SIG-M5 treated with dmso at 0.1 percent for 504 hours (cell line): Measurements from ENCODE around the gene SRGAP2C.
"Not testable (repeated sequence)": the region's sequence is repeated elsewhere in the genome, so short reads cannot be mapped to it uniquely, and the experiment has no call there.

ENCODE experiments used
- DNase-seq: peaks from one replicate; lab custom pipeline; 2025; ENCODE audit not compliant: unreplicated experiment; lab: John Stamatoyannopoulos, UW

Gene SRGAP2C

DNA sequence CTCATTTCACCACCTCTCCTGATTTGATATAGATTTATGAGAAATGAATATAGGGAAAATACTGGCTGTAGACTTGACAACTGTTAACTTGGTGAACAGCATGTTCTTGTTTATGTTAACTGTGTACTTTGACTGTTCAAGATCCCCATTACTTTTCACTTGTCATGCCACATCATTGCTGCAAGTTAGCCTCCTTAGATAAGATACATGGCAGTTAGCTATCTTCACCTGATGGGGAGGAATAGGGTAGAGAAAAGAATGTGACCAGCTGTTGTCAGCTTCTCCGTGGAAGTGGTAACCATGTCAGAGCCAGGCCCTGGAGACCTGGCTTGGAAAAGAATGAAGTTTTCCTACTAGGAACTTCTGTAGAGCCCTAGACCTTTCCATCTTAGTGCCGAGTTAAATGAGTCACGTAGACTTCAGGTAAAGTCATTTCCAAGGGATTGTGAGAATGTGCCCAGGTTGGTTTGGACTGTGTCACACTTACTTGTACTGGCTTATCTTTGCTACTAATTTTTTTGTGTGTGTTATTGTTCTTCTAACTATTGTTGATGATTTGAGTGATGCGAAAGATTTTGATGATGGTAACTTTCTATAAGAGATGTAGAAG, 41.6 kb downstream of the SRGAP2C start:
- DNase-seq = not testable (repeated sequence)

DNA sequence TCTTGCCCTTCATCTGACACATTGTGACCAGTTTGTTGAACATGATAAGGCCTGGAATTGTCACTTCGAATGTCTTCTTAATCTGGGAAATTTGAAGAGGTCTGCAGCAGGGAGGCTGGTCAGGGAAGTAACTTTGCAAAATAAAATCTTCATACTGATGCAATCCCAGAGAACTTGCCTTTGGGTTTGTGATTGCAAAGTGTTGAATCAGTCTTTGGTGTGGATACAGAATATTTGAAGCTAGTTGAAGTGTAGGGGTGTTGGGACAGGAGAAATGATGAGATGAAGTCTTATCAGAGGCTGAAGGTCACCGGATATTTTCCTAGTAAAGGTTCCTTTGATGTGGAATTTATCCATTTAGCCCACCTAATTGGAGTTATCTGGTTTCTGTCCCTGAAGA, 42.1 kb downstream of the SRGAP2C start:
- not testable (repeated sequence) for DNase-seq

GRCh38 chr1:121227544-121228330, 43.0 kb downstream of the SRGAP2C start:
- not testable (repeated sequence) for DNase-seq

GRCh38 chr1:121230636-121231035, 45.9 kb downstream of the SRGAP2C start:
- not testable (repeated sequence) for DNase-seq

GRCh38 chr1:121232445-121233125, 47.8 kb downstream of the SRGAP2C start:
- not testable (repeated sequence) for DNase-seq

- DNase-seq = not testable (repeated sequence)
These were observed 49.5 kb downstream of the SRGAP2C start for GRCh38 chr1:121234090-121234759.

DNA sequence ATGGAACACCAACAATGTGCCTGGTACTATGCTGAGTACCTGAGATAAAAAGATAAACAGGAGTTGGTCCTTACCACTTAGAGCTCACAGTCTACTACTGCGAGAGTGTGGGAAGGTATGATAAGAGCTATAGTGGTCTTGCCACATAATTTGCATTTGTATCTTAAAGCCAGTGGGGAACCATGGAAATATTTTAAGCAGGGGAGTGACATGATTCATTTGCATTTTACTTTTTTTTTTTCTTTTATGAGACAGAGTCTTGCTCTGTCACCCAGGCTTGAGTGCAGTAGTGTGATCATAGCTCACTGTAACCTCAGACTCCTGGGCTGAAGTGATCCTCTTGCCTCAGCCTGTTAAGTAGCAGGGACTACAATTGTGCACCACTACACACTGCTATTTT, 53.6 kb downstream of the SRGAP2C start:
- DNase-seq = not testable (repeated sequence)

GRCh38 chr1:121243913-121244312, 59.1 kb downstream of the SRGAP2C start:
- DNase-seq = not testable (repeated sequence)

DNA sequence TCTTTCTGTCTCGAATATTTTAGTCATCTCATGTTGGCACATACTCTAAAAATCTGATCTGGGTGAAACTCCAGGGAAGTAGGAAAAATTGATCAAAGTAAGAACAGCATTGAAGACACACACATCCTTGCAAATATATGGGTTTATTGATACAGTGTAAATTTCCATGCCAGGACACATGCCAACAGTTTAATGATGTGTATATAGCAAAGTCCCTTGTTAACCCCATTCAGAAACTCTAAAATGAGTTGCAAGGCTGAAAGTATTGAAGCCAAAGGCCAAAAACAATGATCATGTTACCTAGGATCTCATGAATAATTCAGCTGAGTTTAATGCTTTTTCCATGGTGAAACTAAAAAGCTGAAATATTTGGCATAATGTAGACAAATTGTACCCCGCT, 61.6 kb downstream of the SRGAP2C start:
- DNase-seq = not testable (repeated sequence)

DNA sequence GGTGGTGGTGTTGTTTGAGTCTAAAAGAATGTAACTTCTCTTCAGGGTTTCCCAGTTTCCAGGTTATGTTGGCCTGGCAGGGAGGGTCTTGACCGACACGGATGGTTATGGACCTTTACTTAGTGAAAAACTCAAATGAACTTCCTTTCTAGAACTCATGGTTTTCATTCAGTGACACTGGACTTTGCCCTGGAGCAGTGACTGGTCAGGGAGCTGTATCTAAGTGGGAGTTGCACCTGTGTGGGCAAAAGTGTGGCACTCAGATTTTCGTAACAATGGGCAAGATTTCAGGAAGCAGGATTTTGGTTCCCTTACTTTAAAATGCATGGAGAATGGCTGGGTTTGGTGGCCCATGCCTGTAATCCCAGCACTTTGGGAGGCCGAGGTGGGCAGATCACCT, 67.9 kb downstream of the SRGAP2C start:
- not testable (repeated sequence) for DNase-seq

GRCh38 chr1:121254618-121255017, 69.8 kb downstream of the SRGAP2C start:
- not testable (repeated sequence) for DNase-seq

- DNase-seq = not testable (repeated sequence)
These were observed 72.9 kb downstream of the SRGAP2C start for GRCh38 chr1:121257632-121258031.

DNA sequence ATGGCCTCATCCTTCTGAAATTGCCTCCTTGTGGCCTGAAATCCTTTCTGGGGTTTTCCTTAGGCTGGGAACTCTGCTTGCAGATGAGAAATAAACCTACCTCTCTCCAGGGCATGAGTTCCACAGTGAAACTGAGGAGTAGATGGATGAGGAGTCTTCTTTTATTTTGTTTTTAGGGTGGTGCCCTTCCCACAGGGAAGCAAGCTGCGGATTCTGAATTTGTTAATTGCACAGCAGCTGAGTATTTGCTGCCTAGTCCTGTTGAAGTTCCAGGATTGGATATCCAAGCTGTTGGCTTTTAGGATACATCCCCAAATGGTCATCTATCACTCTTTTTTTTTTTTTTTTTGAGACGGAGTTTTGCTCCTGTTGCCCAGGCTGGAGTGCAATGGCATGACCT, 73.4 kb downstream of the SRGAP2C start:
- not testable (repeated sequence) for DNase-seq

- DNase-seq = not testable (repeated sequence)
These were observed 75.4 kb downstream of the SRGAP2C start for GRCh38 chr1:121260205-121260604.

DNA sequence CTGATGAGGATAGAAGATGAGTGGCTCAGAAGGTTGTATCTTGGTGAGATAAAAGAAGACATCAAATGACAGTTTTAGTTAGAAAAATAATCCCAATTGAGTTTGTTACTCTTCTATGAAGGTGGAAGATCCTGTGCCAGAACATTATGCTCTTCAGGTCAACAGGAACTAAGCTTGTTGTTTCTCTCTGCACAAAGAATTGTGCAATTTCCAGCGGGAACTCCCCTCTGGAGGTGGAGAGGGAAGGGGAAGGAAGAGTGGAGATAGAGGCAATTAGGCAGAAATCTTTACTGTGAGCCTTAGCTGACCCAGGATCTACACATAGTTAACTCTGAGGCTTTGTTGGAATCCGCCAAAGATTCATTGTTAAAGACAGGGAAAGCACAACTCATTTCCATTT, 77.4 kb downstream of the SRGAP2C start:
- not testable (repeated sequence) for DNase-seq

DNA sequence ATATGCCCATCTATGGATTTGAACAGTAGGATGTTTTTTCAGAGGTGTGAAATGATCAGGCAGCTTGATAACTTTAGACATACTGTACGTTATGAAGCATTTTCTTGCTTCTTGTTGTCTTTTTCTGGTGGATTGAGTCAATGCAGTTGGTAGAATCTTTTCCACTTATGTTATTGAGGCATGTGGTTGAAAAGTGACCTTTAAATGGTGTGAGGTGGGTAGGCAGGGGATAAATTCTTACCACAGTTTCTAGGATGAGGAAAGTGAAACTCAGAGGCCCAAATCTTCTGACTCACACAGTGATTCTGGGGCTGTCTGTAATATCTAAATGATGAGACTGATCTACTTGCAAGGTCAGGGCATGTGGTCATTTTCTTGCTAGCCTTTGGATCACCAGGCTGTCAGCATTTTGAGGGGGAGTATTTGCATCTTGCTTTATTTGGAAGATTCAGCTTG, 79.0 kb downstream of the SRGAP2C start:
- DNase-seq = not testable (repeated sequence)

- DNase-seq = not testable (repeated sequence)
These were observed 82.3 kb downstream of the SRGAP2C start for GRCh38 chr1:121267072-121267471.

GRCh38 chr1:121269309-121269708, 84.5 kb downstream of the SRGAP2C start:
- not testable (repeated sequence) for DNase-seq

DNA sequence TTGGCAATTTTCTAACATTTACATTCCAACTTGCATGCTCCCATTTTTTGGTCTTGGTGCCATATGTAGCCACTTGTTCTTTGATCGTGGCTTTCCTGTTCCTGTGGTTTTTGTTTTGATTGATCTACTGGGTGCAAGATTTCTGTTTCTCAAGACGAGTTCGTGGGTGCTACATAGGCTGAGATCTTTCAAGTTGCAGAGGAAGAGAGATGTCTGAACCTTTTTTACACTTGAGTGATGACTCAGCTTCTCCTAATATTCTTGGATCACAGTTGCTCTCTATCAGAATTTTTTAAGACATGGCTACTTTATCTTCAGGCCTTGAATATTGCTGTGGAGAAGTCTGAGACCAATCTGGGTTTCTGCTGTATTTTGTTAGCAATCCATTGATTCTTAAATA, 85.2 kb downstream of the SRGAP2C start:
- DNase-seq = not testable (repeated sequence)

DNA sequence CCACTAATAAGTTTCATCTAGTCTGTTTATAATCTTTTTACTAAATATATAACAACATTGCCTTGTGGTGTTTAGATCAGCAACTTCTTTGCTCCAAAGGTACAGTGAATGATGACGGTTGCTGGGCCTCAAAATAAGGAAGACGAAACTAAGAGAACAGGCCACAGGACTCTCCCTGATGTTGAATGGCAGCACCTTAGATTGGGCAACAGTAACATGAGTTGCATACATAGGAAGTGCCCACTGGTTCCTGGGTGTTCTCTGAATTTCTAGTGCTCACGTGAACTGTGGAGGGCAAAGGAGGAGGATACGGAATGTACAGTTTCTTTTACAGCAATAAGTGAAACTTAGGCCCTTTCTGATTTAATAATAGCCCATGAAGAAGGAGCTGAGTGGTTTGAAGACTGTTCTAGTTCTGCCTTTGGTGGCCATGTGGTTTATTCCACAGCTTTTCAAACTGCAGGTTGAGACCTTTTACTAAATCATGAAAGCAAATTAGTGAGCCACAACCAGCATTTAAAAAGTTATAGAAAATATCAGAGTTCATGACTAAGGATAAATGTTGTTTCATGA, 86.5 kb downstream of the SRGAP2C start:
- peak; percentile 37 for DNase-seq

- not testable (repeated sequence) for DNase-seq
These were observed 90.7 kb downstream of the SRGAP2C start for GRCh38 chr1:121275435-121275834.
